H1 (cell line): Measurements from ENCODE around the gene CLPSL2.

ENCODE experiments used
- EZH2 ChIP-seq: fragments of 200-600 bp; sonication (generic); IDR thresholded peaks from 2 replicates; pipeline ENCODE4 v1.7.1; 2012; ENCODE audit warnings: low read depth, mild to moderate bottlenecking, moderate library complexity, low read length, inconsistent platforms; ENCODE audit not compliant: severe bottlenecking
- POLR2A ChIP-seq, 2 experiments: IDR thresholded peaks; 1 replicate in 1 of 2; 2 replicates in 1 of 2; pipeline ENCODE4 v1.6.1; 2011; ENCODE audit warnings: low read depth in 2 of 2, low read length in 2 of 2, mild to moderate bottlenecking in 2 of 2; ENCODE audit errors: control extremely low read depth in 1 of 2
- POLR2AphosphoS5 ChIP-seq: IDR thresholded peaks from 2 replicates; pipeline ENCODE4 v1.6.1; 2011; ENCODE audit warnings: low read depth, low read length
- POU5F1 ChIP-seq: IDR thresholded peaks from 2 replicates; pipeline ENCODE4 v1.6.1; 2011; ENCODE audit warnings: low read depth, mild to moderate bottlenecking, low read length, moderate library complexity
- RAD21 ChIP-seq, 2 experiments: IDR thresholded peaks in 1 of 2; conservative IDR thresholded peaks in 1 of 2; 2 replicates each; pipeline ENCODE4 v1.6.1; 2011; ENCODE audit warnings: low read depth in 2 of 2, low read length in 2 of 2, improper control_type of control experiment in 1 of 2, inconsistent platforms in 1 of 2, mild to moderate bottlenecking in 1 of 2, moderate library complexity in 1 of 2
- RFX5 ChIP-seq: IDR thresholded peaks from 2 replicates; pipeline ENCODE4 v1.6.1; 2011; ENCODE audit warnings: low read depth, low read length, improper control_type of control experiment, borderline replicate concordance
- SIN3A ChIP-seq, 2 experiments: IDR thresholded peaks in 1 of 2; conservative IDR thresholded peaks in 1 of 2; 2 replicates each; pipeline ENCODE4 v1.6.1; 2011 to 2012; ENCODE audit warnings: low read length in 2 of 2, improper control_type of control experiment in 1 of 2, low read depth in 1 of 2, mild to moderate bottlenecking in 1 of 2
- SUZ12 ChIP-seq: fragments of 200-600 bp; sonication (generic); IDR thresholded peaks from 2 replicates; pipeline ENCODE4 v1.6.1; 2012; ENCODE audit warnings: mild to moderate bottlenecking, inconsistent platforms, low read length, moderate library complexity, mixed read lengths
- YY1 ChIP-seq: IDR thresholded peaks from 2 replicates; pipeline ENCODE4 v1.6.1; 2011; ENCODE audit warnings: low read depth, mild to moderate bottlenecking, low read length
- TF ChIP-seq, protein P1 (sequence below): IDR thresholded peaks from 2 replicates; pipeline ENCODE4 v1.6.1; 2012; ENCODE audit warnings: low read length, inconsistent platforms
- TF ChIP-seq, protein P2 (sequence below), 3 experiments: IDR thresholded peaks; 1 replicate in 2 of 3; 2 replicates in 1 of 3; pipeline versions ENCODE4 v1.5.1 to v1.6.1; 2011; ENCODE audit warnings: low read length in 3 of 3, mild to moderate bottlenecking in 3 of 3, inconsistent platforms in 2 of 3, low read depth in 1 of 3, moderate library complexity in 1 of 3; ENCODE audit not compliant: insufficient read depth in 1 of 3; ENCODE audit errors: control extremely low read depth in 1 of 3
- TF ChIP-seq, protein P3 (sequence below): IDR thresholded peaks from 2 replicates; pipeline ENCODE4 v1.6.1; 2011; ENCODE audit warnings: low read length, improper control_type of control experiment
- TF ChIP-seq, protein P4 (sequence below): IDR thresholded peaks from 2 replicates; pipeline ENCODE4 v1.6.1; 2012; ENCODE audit warnings: inconsistent platforms

DNA sequence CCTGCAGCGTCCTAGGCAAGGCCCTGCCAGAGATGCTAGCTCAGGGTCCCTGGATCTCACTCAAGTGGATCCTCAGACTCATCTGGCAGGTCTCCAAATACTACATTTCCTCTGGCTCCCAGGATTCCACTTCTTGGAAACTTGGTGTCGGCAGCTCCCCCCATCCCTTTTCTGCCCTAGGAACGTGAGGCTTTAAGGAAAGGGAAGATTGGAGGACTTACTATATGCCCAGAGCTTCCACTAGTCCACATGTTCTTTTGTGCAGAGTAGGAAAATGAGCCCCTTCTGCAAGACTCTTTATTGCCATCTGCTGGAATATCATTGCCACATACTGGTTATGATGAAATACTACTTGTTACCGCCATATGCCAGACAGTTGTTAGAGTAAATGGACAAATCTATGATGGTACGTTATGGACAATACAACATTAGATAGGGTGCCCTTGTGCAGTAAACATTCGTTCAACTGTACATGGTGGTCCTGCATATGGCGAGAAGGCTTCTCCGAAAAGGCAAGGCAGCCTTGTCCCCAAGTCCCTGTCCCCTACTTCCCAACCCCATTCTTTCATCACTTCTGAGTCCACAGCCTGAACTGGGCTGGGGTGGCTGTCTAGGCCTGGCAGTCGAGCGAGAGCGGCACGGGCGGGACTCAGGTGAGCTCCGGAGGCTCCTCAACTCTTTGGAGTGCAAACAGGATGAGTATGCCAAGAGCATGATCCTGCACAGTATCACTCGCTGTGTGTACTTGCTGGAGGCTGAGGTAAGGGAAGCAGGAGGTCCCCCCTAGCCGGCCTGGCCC, 38.8 kb upstream of the CLPSL2 start:
- TF ChIP-seq POLR2AphosphoS5 (no peak), RFX5 (no peak), POLR2A (IDR thresholded peaks at IDR 0.05; ENCODE audit: control extremely low read depth in 1 of 2, low read depth in 2 of 2, low read length in 2 of 2) (no peak), EZH2 (no peak), RAD21 (IDR thresholded peaks at IDR 0.05 in 1 of 2, conservative IDR thresholded peaks at IDR 0.05 in 1 of 2; ENCODE audit: low read depth in 2 of 2, low read length in 2 of 2) (peak; percentile 44 to 53; a peak in 3 of 4 replicates), SIN3A (conservative IDR thresholded peaks at IDR 0.05 in 1 of 2, IDR thresholded peaks at IDR 0.05 in 1 of 2; ENCODE audit: low read depth in 1 of 2, low read length in 2 of 2) (no peak), POU5F1 (no peak), SUZ12 (no peak), YY1 (no peak)
- TF ChIP-seq, protein P1, sequence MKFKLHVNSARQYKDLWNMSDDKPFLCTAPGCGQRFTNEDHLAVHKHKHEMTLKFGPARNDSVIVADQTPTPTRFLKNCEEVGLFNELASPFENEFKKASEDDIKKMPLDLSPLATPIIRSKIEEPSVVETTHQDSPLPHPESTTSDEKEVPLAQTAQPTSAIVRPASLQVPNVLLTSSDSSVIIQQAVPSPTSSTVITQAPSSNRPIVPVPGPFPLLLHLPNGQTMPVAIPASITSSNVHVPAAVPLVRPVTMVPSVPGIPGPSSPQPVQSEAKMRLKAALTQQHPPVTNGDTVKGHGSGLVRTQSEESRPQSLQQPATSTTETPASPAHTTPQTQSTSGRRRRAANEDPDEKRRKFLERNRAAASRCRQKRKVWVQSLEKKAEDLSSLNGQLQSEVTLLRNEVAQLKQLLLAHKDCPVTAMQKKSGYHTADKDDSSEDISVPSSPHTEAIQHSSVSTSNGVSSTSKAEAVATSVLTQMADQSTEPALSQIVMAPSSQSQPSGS = no peak
- TF ChIP-seq, protein P2, sequence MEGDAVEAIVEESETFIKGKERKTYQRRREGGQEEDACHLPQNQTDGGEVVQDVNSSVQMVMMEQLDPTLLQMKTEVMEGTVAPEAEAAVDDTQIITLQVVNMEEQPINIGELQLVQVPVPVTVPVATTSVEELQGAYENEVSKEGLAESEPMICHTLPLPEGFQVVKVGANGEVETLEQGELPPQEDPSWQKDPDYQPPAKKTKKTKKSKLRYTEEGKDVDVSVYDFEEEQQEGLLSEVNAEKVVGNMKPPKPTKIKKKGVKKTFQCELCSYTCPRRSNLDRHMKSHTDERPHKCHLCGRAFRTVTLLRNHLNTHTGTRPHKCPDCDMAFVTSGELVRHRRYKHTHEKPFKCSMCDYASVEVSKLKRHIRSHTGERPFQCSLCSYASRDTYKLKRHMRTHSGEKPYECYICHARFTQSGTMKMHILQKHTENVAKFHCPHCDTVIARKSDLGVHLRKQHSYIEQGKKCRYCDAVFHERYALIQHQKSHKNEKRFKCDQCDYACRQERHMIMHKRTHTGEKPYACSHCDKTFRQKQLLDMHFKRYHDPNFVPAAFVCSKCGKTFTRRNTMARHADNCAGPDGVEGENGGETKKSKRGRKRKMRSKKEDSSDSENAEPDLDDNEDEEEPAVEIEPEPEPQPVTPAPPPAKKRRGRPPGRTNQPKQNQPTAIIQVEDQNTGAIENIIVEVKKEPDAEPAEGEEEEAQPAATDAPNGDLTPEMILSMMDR (IDR thresholded peaks at IDR 0.05; ENCODE audit: control extremely low read depth in 1 of 3, insufficient read depth in 1 of 3, low read depth in 1 of 3, low read length in 3 of 3) = peak in 2 of 3 experiments; percentile 4 to 44; a peak in 2 of 4 replicates
- TF ChIP-seq, protein P3, sequence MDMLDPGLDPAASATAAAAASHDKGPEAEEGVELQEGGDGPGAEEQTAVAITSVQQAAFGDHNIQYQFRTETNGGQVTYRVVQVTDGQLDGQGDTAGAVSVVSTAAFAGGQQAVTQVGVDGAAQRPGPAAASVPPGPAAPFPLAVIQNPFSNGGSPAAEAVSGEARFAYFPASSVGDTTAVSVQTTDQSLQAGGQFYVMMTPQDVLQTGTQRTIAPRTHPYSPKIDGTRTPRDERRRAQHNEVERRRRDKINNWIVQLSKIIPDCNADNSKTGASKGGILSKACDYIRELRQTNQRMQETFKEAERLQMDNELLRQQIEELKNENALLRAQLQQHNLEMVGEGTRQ = no peak
- TF ChIP-seq, protein P4, sequence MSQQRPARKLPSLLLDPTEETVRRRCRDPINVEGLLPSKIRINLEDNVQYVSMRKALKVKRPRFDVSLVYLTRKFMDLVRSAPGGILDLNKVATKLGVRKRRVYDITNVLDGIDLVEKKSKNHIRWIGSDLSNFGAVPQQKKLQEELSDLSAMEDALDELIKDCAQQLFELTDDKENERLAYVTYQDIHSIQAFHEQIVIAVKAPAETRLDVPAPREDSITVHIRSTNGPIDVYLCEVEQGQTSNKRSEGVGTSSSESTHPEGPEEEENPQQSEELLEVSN = no peak
